HepG2 (cell line): ENCODE measurements around the gene KAZN. TPM values are rescaled to one million over a fixed set of nuclear protein-coding genes. Genes with fewer than 3 reads are reported as not detected.
A peak's percentile ranks its signal among the peaks of the same experiment; 100 is the strongest.

ENCODE experiments used
- ATF2 ChIP-seq: sonication (generic); formaldehyde crosslinking; IDR thresholded peaks from 2 replicates; pipeline ENCODE4 v1.4.0; 2020; ENCODE audit warnings: missing genetic modification reagents
- BRD4 ChIP-seq: sonication (generic); formaldehyde crosslinking; IDR thresholded peaks from 2 replicates; pipeline ENCODE4 v1.4.0; 2020; ENCODE audit warnings: missing genetic modification reagents
- CBX2 ChIP-seq, 2 experiments: fragments of 200-600 bp in 1 of 2; sonication (generic); formaldehyde crosslinking in 1 of 2; IDR thresholded peaks; 2 replicates each; pipeline versions ENCODE4 v1.7.0 to v1.8.1; 2018 to 2022; ENCODE audit warnings: low read depth in 2 of 2, low read length in 1 of 2, mild to moderate bottlenecking in 1 of 2, missing genetic modification reagents in 1 of 2
- DPF2 ChIP-seq: sonication (generic); formaldehyde crosslinking; IDR thresholded peaks from 2 replicates; pipeline ENCODE4 v1.4.0; 2020; ENCODE audit warnings: mild to moderate bottlenecking, low read depth, missing genetic modification reagents, borderline replicate concordance
- KAT7 ChIP-seq: IDR thresholded peaks from 2 replicates; pipeline ENCODE4 v1.6.1; 2018; ENCODE audit warnings: borderline replicate concordance, missing compliant biosample characterization
- LBX2 ChIP-seq: sonication (generic); formaldehyde crosslinking; IDR thresholded peaks from 2 replicates; pipeline ENCODE4 v1.5.0; 2020; ENCODE audit warnings: missing genetic modification reagents, mild to moderate bottlenecking, borderline replicate concordance
- MTA3 ChIP-seq: sonication (generic); formaldehyde crosslinking; IDR thresholded peaks from 2 replicates; pipeline ENCODE4 v1.4.0; 2020; ENCODE audit warnings: missing genetic modification reagents
- MTERF4 ChIP-seq: sonication (generic); formaldehyde crosslinking; IDR thresholded peaks from 2 replicates; pipeline ENCODE4 v1.8.0; 2023; ENCODE audit warnings: mild to moderate bottlenecking, missing genetic modification reagents
- NCOR1 ChIP-seq: fragments of 200-600 bp; sonication (generic); IDR thresholded peaks from 2 replicates; pipeline ENCODE4 v1.7.0; 2017; ENCODE audit warnings: antibody characterized with exemption, low read length, borderline replicate concordance
- NKX3-1 ChIP-seq: sonication (generic); formaldehyde crosslinking; IDR thresholded peaks from 2 replicates; pipeline ENCODE4 v1.5.0; 2020; ENCODE audit warnings: missing genetic modification reagents
- PHF21A ChIP-seq: sonication (generic); formaldehyde crosslinking; IDR thresholded peaks from 2 replicates; pipeline ENCODE4 v1.5.0; 2020; ENCODE audit warnings: mild to moderate bottlenecking, missing genetic modification reagents
- POLR2AphosphoS2 ChIP-seq: IDR thresholded peaks from 2 replicates; pipeline ENCODE4 v1.6.1; 2011; ENCODE audit warnings: low read depth, low read length, improper control_type of control experiment
- RAD51 ChIP-seq: fragments of 450-650 bp; IDR thresholded peaks from 2 replicates; pipeline ENCODE4 v1.6.1; 2016; ENCODE audit warnings: borderline replicate concordance
- REPIN1 ChIP-seq: sonication (generic); formaldehyde crosslinking; IDR thresholded peaks from 2 replicates; pipeline ENCODE4 v1.8.0; 2022; ENCODE audit warnings: missing genetic modification reagents, low read depth, mild to moderate bottlenecking, borderline replicate concordance
- RNF2 ChIP-seq: fragments of 450-650 bp; conservative IDR thresholded peaks from 2 replicates; pipeline ENCODE4 v1.6.1; 2016; ENCODE audit warnings: low read depth
- SAFB2 ChIP-seq: sonication (generic); formaldehyde crosslinking; IDR thresholded peaks from 2 replicates; pipeline ENCODE4 v1.5.1; 2020; ENCODE audit warnings: missing genetic modification reagents, low read depth, mild to moderate bottlenecking, borderline replicate concordance
- SRY ChIP-seq: sonication (generic); formaldehyde crosslinking; IDR thresholded peaks from 2 replicates; pipeline ENCODE4 v1.8.0; 2022; ENCODE audit warnings: mild to moderate bottlenecking, missing genetic modification reagents
- TFAP4 ChIP-seq: sonication (generic); IDR thresholded peaks from 2 replicates; pipeline ENCODE4 v1.6.1; 2016; ENCODE audit warnings: low read depth, borderline replicate concordance
- ZBTB43 ChIP-seq: sonication (generic); formaldehyde crosslinking; conservative IDR thresholded peaks from 2 replicates; pipeline ENCODE4 v1.4.0; 2020; ENCODE audit warnings: missing genetic modification reagents
- ZFYVE20 ChIP-seq: sonication (generic); formaldehyde crosslinking; IDR thresholded peaks from 2 replicates; pipeline ENCODE4 v1.8.0; 2023; ENCODE audit warnings: low read depth, mild to moderate bottlenecking, moderate library complexity, missing genetic modification reagents, borderline replicate concordance
- ZNF124 ChIP-seq: sonication (generic); formaldehyde crosslinking; IDR thresholded peaks from 2 replicates; pipeline ENCODE4 v1.4.0; 2020; ENCODE audit warnings: missing genetic modification reagents
- ZNF367 ChIP-seq: sonication (generic); formaldehyde crosslinking; IDR thresholded peaks from 2 replicates; pipeline ENCODE4 v1.4.0; 2020; ENCODE audit warnings: missing genetic modification reagents, borderline replicate concordance
- ZNF451 ChIP-seq: sonication (generic); formaldehyde crosslinking; IDR thresholded peaks from 2 replicates; pipeline ENCODE4 v1.5.0; 2020; ENCODE audit warnings: mild to moderate bottlenecking, missing genetic modification reagents
- ZNF576 ChIP-seq: sonication (generic); formaldehyde crosslinking; IDR thresholded peaks from 2 replicates; pipeline ENCODE4 v1.4.0; 2020; ENCODE audit warnings: mild to moderate bottlenecking, missing genetic modification reagents
- ZSCAN9 ChIP-seq: IDR thresholded peaks from 2 replicates; pipeline ENCODE4 v1.6.1; 2016; ENCODE audit warnings: borderline replicate concordance
- polyA plus RNA-seq, 8 experiments: library from polyadenylated mRNA; depleted of rRNA in 3 of 8; stranded (reverse) in 7 of 8; unstranded in 1 of 8; fragments of >200 nt; fragmentation: Illumina TruSeq in 4 of 8; extraction: Trizol in 4 of 8; gene quantifications; 2 replicates each; pipeline versions ENCODE4 v1.2.1 to v1.2.3, GENCODE V29; 2011 to 2016; ENCODE audit warnings: low read depth in 4 of 8, missing spikeins in 1 of 8, mixed read lengths in 1 of 8; ENCODE audit not compliant: insufficient read depth in 1 of 8
- total RNA-seq, 5 experiments: library from RNA; depleted of rRNA; stranded (reverse); fragments of >200 nt; fragmentation: Illumina TruSeq; extraction: Trizol; gene quantifications; 2 replicates each; pipeline ENCODE4 v1.2.3, GENCODE V29; 2016; ENCODE audit warnings: low read depth in 1 of 5

Gene KAZN
- total and polyA plus RNA-seq, 2 of the 13 experiments (the other 11 are each of a cell fraction or from before 2014, with no cell fraction given) = 10.4 to 13.5 TPM

GRCh38 chr1:15020943-15021745, 422.7 kb downstream of the KAZN start (continued):
- TF ChIP-seq ZNF576 (CRISPR knock-in tag) (no peak), NCOR1 (peak; percentile 82; the same call in 1 of the 2 replicates), NKX3-1 (CRISPR knock-in tag) (0 out of 2 replicates have a peak, but pooled peaks have one; percentile 50), DPF2 (0 out of 2 replicates have a peak, but pooled peaks have one; percentile 45), KAT7 (CRISPR knock-in tag) (no peak), MTA3 (no peak), POLR2AphosphoS2 (no peak), SAFB2 (no peak), TFAP4 (peak; percentile 79; the same call in 1 of the 2 replicates), PHF21A (peak; percentile 92), MTERF4 (CRISPR knock-in tag) (no peak), ATF2 (CRISPR knock-in tag) (0 out of 2 replicates have a peak, but pooled peaks have one; percentile 26), ZBTB43 (CRISPR knock-in tag) (no peak), RNF2 (no peak), ZNF451 (CRISPR knock-in tag) (no peak), ZNF124 (no peak), CBX2 (IDR thresholded peaks at IDR 0.05; ENCODE audit: low read depth, low read length) (no peak), CBX2 (CRISPR knock-in tag; IDR thresholded peaks at IDR 0.05; ENCODE audit: low read depth) (no peak), ZFYVE20 (CRISPR knock-in tag) (no peak), ZSCAN9 (CRISPR knock-in tag) (no peak), SRY (CRISPR knock-in tag) (no peak), LBX2 (CRISPR knock-in tag) (no peak), BRD4 (CRISPR knock-in tag) (0 out of 2 replicates have a peak, but pooled peaks have one; percentile 37), REPIN1 (CRISPR knock-in tag) (no peak; the same call in 1 of the 2 replicates), ZNF367 (no peak), RAD51 (no peak)
